HG03025 (cell line): Measurements from ENCODE around the gene CARMIL3.
A peak's percentile ranks its signal among the peaks of the same experiment; 100 is the strongest.
"Not testable (repeated sequence)": the region's sequence is repeated elsewhere in the genome, so short reads cannot be mapped to it uniquely, and the experiment has no call there.

Experiments
- ATAC-seq: cut with Tn5 transposase; IDR thresholded peaks from one replicate; pipeline ENCODE4 v1.9.1; 2021; ENCODE audit warnings: mild to moderate bottlenecking, moderate library complexity; ENCODE audit not compliant: unreplicated experiment, low FRiP score

The CARMIL3 gene

GRCh38 chr14:24092505-24093206 is 40.8 kb downstream of the CARMIL3 start:
- ATAC-seq: no peak

GRCh38 chr14:24093207-24093900 is 41.5 kb downstream of the CARMIL3 start:
- ATAC-seq: no peak

GRCh38 chr14:24093901-24094840 is 42.4 kb downstream of the CARMIL3 start, which contains the start of gene PCK2:
TSS of gene PCK2 (plus strand) at chr14:24094311. CDS start at chr14:24094406, 95 bp downstream.
- ATAC-seq: peak; percentile 48

- no peak for ATAC-seq
Measured at GRCh38 chr14:24094841-24095270, 43.0 kb downstream of the CARMIL3 start.

- peak; percentile 43 for ATAC-seq
Measured at GRCh38 chr14:24095271-24096068, 43.7 kb downstream of the CARMIL3 start.

- ATAC-seq: no peak
Measured at GRCh38 chr14:24096545-24097181, 44.9 kb downstream of the CARMIL3 start.

- no peak for ATAC-seq
Measured at GRCh38 chr14:24098229-24098926, 46.6 kb downstream of the CARMIL3 start.

GRCh38 chr14:24098927-24099813 is 47.4 kb downstream of the CARMIL3 start:
- no peak for ATAC-seq

- ATAC-seq: no peak
Measured at GRCh38 chr14:24100197-24100981, 48.6 kb downstream of the CARMIL3 start.

GRCh38 chr14:24100982-24101494 is 49.2 kb downstream of the CARMIL3 start:
- ATAC-seq: no peak

GRCh38 chr14:24102357-24103048 is 50.7 kb downstream of the CARMIL3 start:
- no peak for ATAC-seq

- ATAC-seq: no peak
Measured at GRCh38 chr14:24103451-24103850, 51.6 kb downstream of the CARMIL3 start.

GRCh38 chr14:24105609-24106239 is 53.9 kb downstream of the CARMIL3 start:
- not testable (repeated sequence) for ATAC-seq

GRCh38 chr14:24106672-24107271 is 55.0 kb downstream of the CARMIL3 start:
- no peak for ATAC-seq

- ATAC-seq: no peak
Measured at GRCh38 chr14:24108336-24108874, 56.6 kb downstream of the CARMIL3 start.
